Suppressor macrophage treated with lipopolysaccharide for 1 hour (primary cell): Measurements from ENCODE around the gene ZSWIM6.

Experiments
- DNase-seq, 3 donors: peaks; one replicate each; pipeline ENCODE4 v3.0.0-alpha.2; 2020 to 2022

Gene ZSWIM6

DNA sequence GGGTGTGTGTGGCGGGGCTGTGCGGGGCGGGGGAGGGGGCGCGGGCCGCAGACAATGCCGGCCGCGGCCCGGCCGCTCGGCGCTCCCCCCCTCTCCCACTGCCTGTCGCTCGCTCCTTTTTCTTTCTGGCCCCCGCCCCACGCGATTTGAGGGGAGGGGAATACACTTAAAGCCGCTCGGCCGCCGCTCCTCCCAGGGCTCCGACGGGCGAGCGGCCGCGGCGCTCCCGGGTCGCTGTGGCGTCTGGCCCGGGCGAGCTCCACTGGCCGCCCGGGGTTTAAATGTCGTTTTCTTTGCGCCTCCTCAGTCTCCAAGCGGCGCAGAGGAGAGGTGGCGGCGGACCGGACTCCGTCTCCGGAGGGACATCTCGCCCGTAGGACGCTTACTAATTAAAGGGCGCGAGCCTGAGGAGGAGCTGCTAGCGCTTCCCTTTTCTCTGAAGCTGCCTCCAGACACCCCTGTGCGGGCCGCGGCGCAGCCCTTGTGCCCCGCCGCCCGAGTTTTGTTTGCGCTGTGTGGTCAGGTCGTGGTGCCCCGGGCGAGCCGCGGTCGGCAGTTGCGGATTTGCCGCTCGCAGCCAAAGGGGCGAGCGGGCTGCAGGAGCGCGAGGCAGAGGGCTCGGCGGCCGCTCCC lies 1.4 kb downstream of the ZSWIM6 start:
- DNase-seq, result peak; percentile 83 to 88 (median 85)

DNA sequence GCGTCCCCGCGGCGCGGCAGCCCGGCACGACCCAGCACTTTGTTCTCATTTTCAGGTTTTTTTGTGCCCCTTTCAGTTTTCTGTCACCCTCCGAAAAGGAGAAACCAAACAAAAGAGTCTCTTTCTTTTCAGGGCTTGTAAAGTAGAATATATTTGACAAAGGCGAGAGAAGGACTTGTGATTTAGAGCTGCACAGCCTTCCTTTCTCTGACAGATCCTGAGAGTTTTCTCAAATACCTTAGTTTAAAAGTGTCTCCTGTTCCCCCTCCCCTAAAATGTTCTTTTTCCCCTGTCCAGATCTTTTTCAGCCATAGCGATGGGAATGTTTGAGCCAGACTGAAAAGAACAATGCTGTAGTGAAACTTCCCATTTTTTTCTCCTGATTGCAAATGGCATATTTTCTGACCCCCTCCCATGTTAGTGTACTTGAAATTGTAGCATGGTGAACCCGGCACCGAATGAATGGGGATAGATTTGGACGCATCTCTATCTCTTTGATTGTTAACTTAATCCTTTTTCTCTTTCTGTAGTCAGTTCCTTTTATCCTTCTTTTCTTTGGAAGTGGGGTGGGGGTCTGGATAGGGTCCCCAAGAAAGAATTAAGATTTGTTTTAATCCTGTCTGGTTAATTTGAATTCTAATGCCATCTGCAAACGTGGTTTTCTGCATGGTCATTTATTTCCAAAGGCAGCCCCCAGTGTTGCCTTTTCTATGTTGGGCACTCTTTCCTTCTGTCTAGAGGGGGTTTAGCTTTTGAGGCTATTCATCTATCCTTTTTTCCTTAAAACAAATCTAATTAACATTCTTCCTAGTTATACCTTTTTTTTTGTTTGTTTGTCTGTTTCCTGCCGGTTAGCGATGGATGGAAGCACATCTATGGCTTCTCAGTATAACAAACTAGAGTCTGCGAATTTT lies 2.2 kb downstream of the ZSWIM6 start:
- DNase-seq, result no peak

DNA sequence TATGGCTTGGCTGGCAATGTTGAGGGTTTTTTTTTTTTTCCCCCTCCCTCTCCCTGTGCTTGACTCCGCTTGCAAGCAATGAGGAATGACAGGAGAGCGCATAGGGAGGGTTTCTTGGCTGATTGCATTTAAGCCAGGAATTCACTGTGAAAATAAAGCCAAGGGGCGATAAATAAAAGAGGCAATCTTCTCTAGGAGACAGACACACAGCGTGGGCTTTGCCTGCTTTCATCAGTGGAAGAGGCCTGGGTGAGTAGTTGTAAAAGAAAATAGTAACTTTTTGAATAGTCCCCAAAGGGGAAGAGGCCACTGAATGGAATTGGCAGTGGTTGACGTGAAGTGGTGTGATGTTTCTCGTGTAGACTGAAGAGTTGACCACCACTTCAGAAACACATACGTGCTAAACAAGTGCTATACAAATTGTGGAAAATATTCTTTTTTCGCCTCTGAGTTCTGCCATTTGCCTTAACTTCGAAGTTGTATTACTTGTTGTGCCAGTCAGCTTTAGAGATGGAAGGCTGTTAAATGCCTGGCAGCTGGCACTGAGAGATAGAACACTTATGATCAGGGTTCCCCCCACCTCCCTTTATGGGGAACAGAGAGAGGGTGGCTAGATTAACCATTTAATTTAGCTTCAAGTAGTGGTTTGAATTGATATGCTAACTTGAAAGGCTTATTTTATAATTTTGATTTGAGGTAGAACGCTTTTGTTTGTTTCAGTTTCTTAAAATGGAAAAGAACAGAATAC lies 3.0 kb downstream of the ZSWIM6 start:
- peak in 1 of 3 donors; percentile 22 for DNase-seq

DNA sequence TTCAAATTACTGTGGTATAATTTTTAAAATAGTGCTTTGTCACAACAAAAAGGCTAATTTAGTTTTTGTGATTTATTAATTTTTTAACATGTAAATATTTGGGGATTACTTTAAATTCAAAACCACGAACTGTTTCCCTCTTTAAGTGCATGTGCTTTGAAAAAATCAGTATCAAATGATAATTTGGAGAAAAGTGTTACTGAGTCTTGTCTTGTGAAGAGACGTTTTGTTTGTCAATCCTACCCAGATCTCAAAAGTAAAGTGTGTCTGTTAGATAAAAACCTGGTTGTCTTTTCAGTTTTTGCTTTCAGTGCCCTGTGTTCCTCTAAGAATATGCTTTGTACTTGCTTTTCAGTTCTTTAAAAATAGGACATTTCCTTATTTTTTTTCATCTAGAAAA lies 7.7 kb downstream of the ZSWIM6 start:
- DNase-seq, result peak in 1 of 3 donors; percentile 32

DNA sequence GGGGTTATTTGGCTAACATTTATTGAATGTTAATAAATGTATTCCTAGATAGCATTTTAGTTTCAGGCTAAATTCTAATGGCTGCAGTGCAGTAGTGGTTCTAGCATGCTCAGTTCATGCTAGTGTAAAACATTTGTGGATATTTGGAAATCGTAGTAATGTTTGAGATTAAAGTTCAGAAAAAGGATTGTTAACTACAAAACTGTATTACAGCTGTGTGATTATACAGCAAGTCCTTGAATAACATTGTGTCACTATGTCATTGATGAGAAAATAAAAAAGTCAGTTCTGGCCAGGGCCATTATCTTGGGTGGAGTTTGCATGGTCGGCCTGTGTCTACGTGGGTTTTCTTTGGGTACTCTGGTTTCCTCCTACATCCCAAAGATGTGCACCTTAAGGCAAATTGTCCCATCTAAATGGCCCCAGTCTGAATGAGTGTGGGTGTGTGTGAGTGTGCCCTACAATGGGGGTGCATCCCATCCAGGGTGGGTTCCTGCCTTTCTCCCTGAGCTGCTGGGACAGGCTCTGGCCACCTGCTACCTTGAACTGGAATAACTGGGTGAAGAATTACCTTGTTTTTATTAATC lies 8.8 kb downstream of the ZSWIM6 start:
- DNase-seq, result no peak

DNA sequence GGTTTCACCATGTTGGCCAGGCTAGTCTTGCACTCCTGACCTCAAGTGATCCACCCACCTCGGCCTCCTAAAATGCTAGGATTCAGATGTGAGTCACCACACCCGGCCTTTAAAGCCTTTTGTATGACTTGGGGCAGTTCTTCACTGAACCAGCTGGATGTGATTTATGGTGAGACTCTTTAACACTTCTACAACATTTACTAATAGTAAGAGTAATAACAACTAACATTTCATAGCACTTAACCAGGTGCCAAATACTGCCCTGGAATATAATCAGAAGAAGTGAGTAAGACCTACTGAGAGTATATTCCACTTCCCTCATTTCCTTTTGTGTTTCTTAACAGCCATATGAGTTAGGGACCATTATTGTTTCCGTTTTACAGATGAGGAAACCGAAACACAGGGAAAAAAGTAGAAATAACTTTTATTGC lies 10.0 kb downstream of the ZSWIM6 start:
- peak; percentile 81 to 91 (median 89) for DNase-seq

DNA sequence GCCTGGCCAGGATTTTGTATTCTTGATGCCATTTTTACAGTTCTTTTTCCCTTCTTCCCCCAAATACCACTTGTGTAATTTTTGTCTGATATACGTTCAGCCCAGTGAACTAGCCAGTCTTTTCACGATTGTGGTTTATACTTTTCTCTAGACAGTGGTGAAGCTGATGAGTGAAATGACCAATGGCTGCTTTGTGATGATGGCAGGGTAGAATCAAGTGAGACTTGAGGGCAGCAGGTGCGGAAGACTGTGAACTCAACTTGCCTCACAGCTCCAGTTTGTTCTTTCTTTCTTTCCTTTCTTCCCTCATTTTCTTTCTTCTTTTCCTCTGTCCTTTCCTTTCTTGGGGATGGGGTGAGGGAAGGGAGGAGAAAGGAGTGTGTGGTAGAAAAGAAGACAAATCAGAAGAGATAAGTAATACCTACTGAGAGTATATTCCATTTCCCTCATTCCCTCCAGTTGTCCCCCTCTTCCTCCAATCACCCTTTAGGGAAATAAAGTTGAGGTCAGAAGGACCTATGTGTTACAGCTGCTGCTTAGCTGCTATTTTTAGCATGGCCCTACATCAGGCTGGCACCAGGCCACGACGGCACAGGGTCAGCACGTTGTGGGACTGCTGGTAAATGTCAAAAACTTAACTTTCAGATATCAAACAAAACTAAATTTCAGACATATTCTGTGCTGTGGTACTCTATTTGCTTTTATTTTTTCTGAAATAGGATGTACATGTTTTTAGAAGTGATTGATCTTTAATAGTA lies 12.3 kb downstream of the ZSWIM6 start:
- peak in 2 of 3 donors; percentile 33 to 35 for DNase-seq

DNA sequence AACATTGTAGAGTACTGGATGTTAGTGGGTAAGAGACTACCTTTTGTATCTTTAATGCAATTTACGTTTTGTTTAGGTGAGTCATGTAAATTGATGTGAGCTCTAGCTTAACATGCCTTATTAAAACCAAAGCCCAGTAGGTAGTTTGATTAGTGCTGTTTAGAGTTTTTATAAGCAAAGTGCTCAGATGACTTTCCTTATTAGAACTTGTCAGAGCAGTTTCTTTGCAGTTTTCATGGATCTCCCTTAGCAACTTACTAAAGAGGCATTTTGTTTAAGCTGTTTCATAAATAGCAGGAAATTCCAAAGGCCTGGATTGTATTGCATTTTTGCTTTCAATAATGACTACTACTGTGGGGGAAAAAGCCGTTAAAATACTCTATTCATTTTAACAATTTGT lies 14.5 kb downstream of the ZSWIM6 start:
- DNase-seq, result peak in 1 of 3 donors; percentile 24

DNA sequence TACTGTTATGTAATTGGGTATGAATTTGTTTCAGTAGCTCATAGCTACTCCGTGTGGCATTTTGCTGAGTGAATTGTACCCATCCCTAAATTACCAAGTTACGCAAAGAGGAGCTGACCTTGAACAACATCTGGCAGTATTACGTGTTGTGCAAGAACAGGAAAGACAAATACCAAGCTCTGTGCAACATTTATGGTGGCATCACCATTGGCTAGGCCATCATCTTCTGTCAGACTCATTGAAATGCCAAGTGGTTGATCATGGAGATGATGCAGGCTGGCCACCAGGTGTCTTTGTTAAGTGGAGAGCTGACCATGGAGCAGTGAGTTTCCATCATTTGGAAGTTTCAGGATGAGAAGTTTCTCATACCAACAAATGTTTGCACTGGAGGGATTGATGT lies 15.0 kb downstream of the ZSWIM6 start:
- DNase-seq, result peak; percentile 50 to 81 (median 76)

DNA sequence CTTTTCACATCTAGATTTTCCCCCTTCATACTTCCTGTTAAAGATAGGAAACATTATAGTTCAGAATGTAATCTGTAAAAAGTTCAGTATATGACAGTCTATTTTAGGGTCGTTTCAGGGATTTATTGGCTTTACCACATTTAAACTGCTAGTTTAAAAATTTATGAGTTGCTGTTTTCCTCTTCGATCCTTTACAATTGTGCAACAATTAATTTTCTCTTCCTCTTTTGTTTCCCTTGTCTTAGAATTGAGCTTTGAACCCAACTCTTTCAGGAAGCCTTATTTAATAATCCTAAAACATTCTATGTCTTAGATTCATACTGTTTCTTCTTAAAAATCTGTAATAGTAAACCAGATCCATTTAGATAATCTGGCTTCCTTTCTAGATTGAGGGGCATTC lies 16.4 kb downstream of the ZSWIM6 start:
- peak in 2 of 3 donors; percentile 56 for DNase-seq

DNA sequence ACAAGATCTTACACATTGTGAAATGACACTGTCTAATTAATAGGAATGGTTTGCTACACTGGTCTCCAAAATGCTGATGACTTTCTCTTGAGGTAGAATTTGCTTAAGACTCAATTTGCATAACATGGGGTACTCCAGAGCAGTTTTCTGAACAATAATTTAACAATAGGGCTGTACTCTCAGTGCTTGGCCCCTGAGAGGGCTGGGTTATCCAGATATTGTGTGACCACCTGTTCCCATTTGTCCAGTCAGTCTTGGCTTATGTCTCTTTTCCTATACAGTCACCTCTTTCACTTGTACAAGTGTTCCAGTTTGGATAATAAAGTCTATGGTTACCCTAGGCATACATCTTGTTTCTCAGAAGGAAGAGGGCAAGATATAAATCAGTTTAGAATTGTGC lies 17.9 kb downstream of the ZSWIM6 start:
- DNase-seq, result no peak

DNA sequence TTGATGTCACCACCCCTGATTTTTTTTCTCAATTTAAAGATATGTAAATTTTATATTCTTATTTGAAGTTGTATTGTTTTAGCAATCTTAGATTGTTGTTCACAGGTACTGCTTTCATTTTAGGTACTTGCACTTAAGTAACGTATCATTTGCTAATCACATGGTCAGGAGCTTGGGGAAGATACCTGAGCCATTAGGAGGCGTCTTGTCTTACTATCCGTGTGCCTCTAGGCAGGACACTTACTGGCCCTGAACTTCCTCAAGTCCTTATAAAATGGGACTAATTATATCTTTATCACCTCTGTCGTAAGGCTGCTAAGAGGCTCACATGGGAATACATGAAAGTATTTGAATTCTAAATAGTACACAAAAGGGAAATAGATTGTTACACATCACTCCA lies 18.5 kb downstream of the ZSWIM6 start:
- no peak for DNase-seq

DNA sequence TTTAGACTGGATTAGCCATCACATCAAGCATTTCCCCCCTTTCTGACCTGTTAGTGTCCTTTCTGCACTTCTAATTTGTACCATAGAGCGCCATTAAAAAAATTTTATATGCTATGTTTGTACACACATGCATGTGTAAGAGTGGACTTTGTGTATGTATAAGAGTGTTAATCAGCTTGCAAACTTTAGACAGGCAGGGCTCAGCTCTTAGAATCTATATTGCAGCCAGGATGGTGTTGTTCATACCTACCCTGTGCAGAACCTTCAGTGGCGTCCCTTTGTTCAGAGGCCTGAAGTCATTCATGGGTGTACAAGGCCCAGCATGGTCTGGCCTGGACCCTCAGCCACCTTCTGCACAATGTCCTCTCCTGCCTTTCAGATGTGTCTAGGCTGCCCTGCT lies 19.7 kb downstream of the ZSWIM6 start:
- no peak for DNase-seq

DNA sequence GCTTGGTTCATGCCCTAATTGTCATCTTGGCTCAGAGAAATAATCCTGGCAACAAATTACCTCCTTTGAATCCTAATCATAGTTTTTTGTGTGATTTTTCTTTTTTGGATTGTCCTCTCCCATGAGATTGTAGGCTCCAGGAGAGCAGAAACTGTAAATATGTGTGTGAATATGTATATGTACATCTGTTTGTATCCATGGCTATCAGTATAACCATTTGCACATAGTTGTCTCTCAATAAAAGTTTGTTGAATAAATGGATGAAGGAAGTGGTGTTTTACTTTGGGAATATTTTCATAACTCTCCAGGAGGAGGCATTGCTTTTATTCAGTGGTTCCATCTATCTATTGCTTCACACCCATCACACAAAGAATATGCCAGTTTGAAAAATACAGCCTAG lies 20.1 kb downstream of the ZSWIM6 start:
- DNase-seq, result no peak

DNA sequence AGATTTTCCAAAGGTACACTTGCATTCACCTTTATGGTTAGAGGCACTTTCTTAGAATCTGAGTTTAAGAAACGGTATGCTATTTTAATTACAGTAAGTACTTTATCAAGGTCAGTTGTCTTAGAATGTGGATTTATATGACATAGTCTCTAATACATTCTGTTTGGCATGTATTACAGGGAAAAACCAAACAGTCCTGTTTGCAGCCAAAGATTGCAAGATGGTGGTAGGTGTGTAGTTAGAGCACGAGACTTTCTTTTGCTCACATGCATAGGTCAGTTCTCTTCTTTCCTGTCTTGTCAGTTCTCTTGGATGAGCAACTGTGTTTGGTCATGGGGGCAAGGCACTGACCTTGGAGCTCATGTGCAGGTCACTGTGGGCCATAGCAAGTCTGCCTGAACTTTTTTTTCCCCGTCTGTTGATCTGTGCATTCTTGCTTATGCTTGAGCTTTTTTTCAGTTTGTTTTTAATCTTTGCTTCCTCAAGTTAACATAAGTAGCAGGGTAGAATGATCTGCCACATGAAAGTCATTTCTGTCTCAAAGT lies 20.6 kb downstream of the ZSWIM6 start:
- no peak for DNase-seq

DNA sequence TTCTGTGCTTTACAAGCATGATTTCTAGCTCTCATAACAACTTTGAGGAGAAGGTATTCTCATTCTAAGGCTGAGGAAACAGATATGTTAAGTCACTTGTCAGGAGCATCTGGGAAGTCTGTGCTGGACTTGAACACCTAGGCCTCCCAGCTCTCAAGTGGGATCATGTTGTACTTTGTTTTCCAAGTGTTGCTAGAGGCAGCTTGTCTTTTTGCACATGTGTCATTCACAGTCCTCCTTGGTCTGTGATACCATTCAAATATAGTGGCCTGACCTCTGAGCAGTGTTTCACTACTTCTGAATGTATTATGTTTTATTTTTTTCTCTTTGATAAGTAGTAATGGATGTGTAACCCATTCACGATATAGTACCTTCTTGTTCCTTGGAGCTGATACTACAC lies 21.2 kb downstream of the ZSWIM6 start:
- DNase-seq, result no peak

DNA sequence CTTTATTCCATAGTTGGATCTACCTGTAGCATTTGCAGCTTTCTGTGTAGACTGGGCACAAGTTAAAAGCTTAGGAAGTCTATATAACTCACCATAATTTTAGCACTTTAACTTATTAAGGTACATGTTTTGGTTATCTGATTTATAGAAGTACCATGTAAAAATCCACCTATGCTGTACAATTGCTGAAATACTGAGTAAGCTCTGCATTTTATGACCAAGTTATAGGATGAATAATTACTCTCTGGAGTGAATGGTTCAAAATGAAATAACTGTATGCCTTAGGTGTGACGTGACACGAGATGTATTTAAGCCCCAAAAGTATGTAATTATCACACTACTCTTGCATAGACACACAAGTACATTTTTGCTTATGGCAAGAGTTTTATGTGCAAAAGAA lies 22.1 kb downstream of the ZSWIM6 start:
- DNase-seq, result no peak

DNA sequence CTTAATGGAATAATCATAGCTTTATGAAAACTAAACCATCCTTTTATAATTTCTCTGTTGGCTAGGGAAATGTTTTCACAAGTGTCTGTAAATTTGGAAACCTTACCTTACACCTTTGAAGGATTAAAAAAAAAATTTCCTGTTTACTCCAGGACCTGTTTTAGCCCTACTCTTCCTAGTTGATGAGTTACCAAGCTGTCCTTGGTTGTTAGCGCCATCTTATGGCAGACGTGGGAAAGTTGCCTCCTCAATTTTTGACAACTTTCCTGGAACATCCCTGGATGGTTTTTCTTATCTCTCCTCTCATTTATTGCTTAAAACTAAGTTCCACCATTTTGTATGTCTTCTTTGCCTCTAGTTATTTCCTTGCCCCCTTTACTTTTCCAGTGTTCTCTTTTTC lies 25.7 kb downstream of the ZSWIM6 start:
- peak; percentile 27 to 51 (median 51) for DNase-seq

DNA sequence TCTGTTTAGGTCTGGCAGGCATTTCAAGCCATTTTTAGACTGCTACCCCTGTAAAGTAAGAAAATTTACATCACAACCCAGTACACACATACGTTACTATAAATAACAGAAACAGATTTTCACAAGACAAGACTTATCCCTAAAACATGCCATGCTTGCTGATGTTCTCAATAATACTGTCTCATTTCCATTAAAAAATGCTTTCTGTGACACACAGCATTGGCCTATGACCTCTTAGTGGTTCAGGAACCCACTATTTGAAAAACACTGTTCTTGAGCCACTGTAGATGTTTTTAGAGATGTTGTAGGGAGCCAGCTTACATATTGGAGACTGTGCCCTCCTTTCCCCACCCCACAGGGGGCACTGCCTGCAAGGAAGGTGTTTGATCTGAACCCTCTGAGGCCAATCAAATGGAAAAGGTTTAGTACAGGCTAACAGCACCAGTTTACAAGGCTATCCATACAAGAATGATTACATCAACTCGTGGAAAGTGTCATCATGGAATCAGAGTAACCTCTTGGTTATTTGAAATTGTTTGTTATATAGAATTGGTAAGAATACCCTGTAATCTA lies 30.8 kb downstream of the ZSWIM6 start:
- peak in 1 of 3 donors; percentile 7 for DNase-seq

DNA sequence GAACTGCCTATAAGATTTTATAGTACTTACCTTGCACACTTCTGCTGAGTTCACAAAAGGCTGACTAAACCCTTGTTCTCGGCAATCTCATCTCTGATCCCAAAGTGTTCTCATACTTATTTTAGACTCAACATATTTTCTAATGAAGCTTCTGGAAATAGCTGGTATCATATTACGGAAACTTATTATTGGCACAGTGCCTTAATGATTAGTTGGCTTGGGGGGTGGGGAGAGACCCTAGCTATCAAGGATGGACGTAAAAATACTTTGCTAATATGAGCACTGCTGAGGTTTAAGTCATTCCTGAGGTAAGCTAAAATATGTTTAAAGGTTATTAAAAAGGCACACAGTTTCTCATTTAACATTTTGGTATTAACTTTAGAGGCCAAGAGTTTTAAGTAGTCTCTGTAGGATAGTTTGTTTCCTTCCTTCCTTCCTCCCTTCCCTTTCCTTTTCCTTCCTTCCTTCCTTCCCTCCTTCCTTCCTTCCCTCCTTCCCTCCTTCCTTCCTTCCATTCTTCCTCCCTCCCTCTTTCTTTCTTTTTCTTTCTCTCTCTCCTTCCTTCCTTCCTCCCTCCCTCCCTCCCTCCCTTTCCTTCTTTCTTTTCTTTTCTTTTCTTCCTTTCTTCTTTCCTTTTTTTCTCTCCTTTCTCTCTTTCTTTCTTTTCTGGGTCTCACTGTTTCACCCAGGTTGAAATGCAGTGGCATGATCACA lies 31.5 kb downstream of the ZSWIM6 start:
- no peak for DNase-seq
